ENCODE results near the gene UVSSA.

GRCh38 chr4:1362046-1362445 lies 15.0 kb downstream of the UVSSA start:
- TF ChIP-seq CTCF (IDR thresholded peaks at IDR 0.05 in 4 of 5, conservative IDR thresholded peaks at IDR 0.05 in 1 of 5) (no peak), POLR2A (IDR thresholded peaks at IDR 0.05) (no peak)

Data from gastrocnemius medialis (tissue), 4 donors.